ENCODE data around the gene KSR2.
"Not testable (repeated sequence)": the region's sequence is repeated elsewhere in the genome, so short reads cannot be mapped to it uniquely, and the experiment has no call there.

KSR2 gene

GRCh38 chr12:117889098-117889497, 79.7 kb downstream of the KSR2 start:
- no peak for DNase-seq

- DNase-seq, result no peak
These were observed 83.6 kb downstream of the KSR2 start for GRCh38 chr12:117885211-117885610.

- DNase-seq, result no peak
These were observed 84.6 kb downstream of the KSR2 start for GRCh38 chr12:117884161-117884560.

- no peak for DNase-seq
These were observed 86.1 kb downstream of the KSR2 start for GRCh38 chr12:117882603-117883184.

- no peak for DNase-seq
These were observed 86.6 kb downstream of the KSR2 start for GRCh38 chr12:117882181-117882580.

GRCh38 chr12:117881517-117881916, 87.3 kb downstream of the KSR2 start:
- no peak for DNase-seq

GRCh38 chr12:117878605-117879004, 90.2 kb downstream of the KSR2 start:
- no peak for DNase-seq

- no peak for DNase-seq
These were observed 92.4 kb downstream of the KSR2 start for GRCh38 chr12:117876436-117876816.

GRCh38 chr12:117875744-117876435, 92.9 kb downstream of the KSR2 start:
- DNase-seq, result peak; percentile 30 to 47

GRCh38 chr12:117874842-117875434, 93.9 kb downstream of the KSR2 start:
- DNase-seq, result peak; percentile 35 to 64

GRCh38 chr12:117874198-117874597, 94.6 kb downstream of the KSR2 start:
- not testable (repeated sequence) for DNase-seq

- DNase-seq, result no peak
These were observed 96.1 kb downstream of the KSR2 start for GRCh38 chr12:117872546-117873169.

- DNase-seq, result no peak
These were observed 99.2 kb downstream of the KSR2 start for GRCh38 chr12:117869551-117869950.

GRCh38 chr12:117867348-117867747, 101.4 kb downstream of the KSR2 start:
- DNase-seq, result no peak

GRCh38 chr12:117865505-117865904, 103.3 kb downstream of the KSR2 start:
- no peak for DNase-seq

GRCh38 chr12:117863002-117863709, 105.6 kb downstream of the KSR2 start:
- DNase-seq, result no peak

GRCh38 chr12:117861691-117862090, 107.1 kb downstream of the KSR2 start:
- DNase-seq, result no peak

- not testable (repeated sequence) for DNase-seq
These were observed 108.0 kb downstream of the KSR2 start for GRCh38 chr12:117860787-117861290.

GRCh38 chr12:117860111-117860510, 108.7 kb downstream of the KSR2 start:
- no peak for DNase-seq

- DNase-seq, result peak; percentile 26 to 50
These were observed 110.9 kb downstream of the KSR2 start for GRCh38 chr12:117857632-117858612.

- DNase-seq, result not testable (repeated sequence)
These were observed 111.7 kb downstream of the KSR2 start for GRCh38 chr12:117857139-117857538.

- no peak for DNase-seq
These were observed 113.6 kb downstream of the KSR2 start for GRCh38 chr12:117855165-117855564.
